HG03108 (cell line): ENCODE results near the gene ADAMTSL4.
"Not testable (repeated sequence)": the region's sequence is repeated elsewhere in the genome, so short reads cannot be mapped to it uniquely, and the experiment has no call there.

Experiments
- ATAC-seq: cut with Tn5 transposase; IDR thresholded peaks from one replicate; pipeline ENCODE4 v1.9.1; 2021; ENCODE audit warnings: moderate library complexity; ENCODE audit not compliant: unreplicated experiment

The ADAMTSL4 gene

DNA sequence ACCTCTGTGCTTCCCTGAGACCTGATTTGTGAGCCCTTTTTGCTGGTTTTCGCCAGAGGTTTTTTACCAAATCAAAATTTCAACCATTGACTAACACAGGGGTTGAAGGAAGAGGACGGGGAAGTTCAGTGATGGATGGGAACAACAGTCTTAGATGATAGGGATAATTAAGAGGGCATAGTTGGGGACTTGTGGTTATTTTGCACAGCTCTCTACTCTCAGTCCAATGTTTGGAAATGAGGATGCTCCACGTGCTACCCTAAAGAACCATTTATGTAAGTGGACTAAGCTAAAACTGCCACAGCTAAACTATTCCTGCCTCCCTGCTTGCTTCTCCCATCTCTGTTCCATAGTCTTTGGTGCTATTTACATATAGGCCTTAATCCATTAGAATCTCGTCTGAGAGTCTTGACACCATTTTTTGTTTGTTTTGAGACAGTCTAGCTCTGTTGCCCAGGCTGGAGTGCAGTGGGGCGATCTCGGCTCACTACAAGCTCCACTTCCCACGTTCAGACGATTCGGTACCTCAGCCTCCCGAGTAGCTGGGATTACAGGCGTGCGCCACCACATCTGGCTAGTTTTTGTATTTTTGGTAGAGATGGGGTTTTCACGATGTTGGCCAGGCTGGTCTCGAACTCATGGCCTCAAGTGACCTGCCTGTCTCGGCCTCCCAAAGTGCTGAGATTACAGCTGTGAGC is 30.9 kb downstream of the ADAMTSL4 start:
- ATAC-seq, result no peak

DNA sequence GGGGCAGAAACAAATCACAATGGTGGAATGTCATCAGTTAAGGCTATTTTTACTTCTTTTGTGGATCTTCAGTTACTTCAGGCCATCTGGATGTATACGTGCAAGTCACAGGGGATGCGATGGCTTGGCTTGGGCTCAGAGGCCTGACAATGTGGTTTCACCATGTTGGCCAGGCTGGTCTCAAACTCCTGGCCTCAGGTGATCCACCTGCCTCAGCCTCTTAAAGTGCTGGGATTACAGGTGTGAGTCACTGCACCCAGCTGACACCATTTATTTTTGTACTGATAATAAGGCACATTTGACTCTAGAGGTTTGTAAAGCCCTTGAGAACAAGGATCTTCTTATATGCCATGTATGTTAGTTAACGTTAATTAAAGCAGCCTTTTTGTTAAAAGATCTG is 31.8 kb downstream of the ADAMTSL4 start:
- ATAC-seq, result not testable (repeated sequence)

DNA sequence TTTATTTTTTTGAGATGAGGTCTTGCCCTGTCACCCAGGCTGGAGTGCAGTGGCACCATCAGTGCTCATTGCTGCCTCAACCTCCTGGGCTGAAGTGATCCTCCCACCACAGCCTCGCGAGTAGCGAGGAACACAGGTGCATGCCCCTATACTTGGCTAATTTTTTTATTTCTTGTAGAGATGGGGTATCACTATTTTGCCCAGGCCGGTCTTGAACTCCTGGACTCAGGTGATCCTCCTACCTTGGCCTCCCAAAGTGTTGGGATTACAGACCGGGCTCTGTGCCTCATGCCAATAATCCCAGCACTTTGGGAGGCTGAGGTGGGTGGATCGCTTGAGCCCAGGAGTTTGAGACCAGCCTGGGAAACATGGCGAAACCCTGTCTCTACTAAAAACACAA is 32.2 kb downstream of the ADAMTSL4 start:
- not testable (repeated sequence) for ATAC-seq

DNA sequence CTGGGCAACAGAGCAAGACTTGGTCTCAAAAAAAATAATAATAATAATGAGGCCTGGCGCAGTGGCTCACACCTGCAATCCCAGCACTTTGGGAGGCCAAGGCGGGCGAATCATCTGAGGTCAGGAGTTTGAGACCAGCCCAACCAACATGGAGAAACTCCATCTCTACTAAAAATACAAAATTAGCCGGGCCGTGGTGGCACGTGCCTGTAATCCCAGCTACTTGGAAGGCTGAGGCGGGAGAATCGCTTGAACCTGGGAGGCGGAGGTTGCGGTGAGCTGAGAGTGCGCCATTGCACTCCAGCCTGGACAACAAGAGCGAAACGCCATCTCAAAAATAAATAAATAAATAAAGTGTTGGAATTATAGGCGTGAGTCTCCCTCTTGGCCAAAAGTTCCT is 32.8 kb downstream of the ADAMTSL4 start:
- ATAC-seq, result not testable (repeated sequence)

DNA sequence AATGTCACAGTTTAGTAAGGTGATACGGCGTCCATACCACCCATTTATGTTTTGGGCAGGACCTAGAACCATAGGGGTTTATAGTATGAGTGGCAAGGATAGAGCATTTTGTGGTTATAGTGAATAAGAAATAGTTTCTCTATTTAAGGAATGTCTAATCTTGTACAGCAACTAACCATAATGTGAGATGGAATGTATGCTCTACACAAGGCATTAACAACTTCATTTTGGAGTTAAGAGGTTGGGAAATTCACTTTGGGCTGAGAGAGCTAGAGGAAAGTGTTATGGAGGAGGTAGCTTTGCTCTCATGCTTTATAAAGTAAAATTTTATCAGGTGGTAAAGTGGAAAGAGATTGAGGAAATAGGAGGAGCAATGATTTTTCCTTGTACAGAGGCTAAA is 33.2 kb downstream of the ADAMTSL4 start:
- no peak for ATAC-seq

DNA sequence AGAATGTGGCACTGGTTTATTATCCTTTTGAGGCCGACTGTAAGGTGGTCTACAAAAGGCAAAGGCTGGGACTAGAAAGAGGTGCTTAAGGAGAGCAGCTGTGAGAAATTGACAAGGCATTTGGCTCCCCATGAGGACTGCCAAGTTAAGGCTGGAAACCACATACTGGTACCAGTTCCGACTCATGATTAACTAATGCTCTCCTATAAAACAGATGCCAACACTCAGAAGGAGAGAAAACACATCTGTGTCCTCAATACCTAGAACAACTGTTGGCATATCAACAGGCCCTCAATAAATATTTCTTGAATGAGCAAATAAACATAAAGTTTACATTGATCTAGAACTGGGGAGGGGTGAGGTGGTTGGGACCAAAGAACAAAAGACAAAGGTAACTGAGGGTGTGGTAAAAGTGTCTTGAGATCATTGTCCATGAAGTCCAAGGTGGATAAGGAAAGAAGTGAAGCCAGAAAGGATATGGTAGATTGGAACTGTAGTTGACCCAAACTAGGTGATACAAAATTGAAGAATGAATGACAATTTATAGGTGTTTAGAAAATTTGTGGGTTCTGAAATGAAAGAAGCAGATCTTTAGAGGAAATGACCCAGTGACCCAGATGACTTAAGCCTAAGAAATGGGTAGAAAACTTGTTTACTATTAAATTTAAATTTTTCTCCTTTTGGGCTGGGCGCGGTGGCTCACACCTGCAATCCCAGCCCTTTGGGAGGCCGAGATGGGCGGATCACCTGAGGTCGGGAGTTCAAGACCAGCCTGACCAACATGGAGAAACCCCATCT is 47.1 kb downstream of the ADAMTSL4 start:
- no peak for ATAC-seq

DNA sequence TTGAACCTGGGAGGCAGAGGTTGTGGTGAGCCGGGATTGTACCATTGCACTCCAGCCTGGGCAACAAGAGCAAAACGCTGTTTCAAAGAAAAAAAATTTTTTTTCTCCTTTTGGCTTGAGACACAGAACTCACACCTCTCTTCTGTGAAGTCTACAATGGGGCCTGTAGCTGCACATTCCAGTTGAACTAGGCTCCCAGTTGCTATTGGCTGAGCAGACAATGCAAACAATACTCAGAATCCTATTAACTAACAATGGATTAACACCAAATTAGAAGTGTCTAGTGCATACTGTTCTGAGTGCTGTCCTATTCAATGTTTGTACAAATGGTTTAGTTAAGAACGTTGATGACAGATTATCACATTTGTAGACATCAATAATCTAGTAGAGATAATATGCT is 47.8 kb downstream of the ADAMTSL4 start:
- no peak for ATAC-seq

DNA sequence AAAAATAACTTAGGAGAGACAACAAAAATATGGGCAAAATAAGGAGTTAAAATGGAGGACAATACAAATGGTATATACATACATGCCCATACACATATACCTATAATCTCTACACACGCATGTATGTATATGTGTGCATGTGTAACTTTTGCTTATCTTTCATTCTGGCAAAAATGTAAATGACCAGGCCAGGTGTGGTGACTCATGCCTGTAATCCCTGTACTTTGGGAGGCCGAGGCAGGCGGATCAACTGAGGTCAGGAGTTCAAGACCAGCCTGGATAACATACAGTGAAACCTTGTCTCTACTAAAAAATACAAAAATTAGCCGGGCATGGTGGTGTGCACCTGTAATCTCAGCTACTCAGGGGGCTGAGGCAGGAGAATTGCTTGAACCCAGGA is 49.1 kb downstream of the ADAMTSL4 start:
- not testable (repeated sequence) for ATAC-seq

DNA sequence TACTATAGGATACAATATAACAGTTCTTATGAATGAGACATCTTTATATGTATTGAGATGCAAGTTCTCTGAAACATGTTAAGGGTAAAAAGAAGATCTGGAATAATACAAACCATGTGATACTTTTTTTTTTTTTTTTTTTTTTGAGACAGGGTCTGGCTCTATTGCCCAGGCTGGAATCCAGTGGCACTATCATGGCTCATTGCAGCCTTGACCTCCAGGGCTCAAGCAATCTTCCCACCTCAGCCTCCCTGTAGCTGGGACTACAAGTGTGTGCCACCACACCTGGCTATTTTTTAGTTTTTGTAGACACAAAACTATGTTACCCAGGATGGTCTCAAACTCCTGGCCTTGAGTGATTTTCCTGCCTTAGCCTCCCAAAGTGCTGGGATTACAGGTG is 52.3 kb downstream of the ADAMTSL4 start:
- no peak for ATAC-seq

DNA sequence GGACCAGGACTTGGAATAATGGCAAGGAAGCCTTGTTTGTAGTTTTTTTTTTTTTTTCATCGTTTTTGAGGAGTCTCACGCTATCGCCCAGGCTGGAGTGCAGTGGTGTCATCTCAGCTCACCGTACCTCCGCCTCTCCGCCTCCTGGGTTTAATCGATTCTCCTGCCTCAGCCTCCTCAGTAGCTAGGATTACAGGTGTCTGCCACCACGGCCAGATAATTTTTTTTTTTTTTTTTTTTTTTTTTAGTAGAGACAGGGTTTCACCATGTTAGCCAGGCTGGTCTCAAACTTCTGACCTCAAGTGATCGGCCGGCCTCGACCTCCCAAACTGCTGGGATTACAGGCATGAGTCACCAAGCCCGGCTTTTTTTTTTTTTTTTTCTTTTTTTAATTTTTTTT is 53.2 kb downstream of the ADAMTSL4 start:
- ATAC-seq, result not testable (repeated sequence)

DNA sequence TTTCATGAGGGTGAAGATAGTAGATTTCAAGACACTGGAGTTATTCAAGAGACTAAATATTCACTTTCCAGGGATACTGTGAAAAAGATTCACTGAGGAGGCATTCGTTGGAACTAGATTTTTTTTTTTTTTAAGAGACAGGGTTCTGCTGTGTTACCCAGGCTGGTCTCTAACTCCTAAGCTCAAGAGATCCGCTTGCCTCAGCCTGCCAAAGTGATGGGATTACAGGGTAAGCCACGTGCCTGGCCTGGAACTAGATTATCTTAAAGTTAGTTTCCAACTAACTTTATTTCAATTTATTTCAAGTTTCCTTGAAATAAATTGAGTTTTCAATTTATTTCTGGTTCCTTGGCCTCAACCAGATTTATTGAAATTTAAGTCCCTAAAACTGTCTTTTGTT is 54.5 kb downstream of the ADAMTSL4 start:
- ATAC-seq, result no peak

DNA sequence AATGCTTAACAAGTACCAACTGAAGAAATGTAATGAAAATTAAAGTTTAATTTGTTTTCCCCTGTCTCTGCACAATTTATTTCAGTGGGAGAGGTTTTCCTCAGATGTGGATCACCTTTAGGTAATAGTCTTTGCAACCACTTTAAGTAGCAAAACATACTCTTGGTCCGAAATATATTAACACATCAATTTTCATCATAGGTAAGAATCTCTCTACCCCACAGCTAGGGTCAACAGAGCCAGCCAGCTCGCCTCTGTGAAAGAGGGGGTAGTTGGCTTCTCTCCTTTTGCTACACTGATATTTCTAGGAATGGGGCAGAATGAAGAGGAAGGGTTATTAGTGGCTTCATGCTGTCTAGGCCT is 55.0 kb downstream of the ADAMTSL4 start:
- no peak for ATAC-seq

DNA sequence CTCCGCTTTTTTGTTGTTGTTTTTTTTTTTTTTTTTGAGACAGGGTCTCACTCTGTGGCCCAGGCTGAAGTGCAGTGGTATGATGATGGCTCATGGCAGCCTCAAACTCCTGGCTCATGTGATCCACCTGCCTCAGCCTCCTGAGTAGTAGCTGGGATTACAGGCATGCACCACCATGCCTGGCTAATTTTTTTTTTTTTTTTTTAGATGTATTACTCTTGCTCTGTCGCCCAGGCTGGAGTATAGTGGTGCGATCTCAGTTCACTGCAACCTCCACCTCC is 56.2 kb downstream of the ADAMTSL4 start:
- ATAC-seq, result not testable (repeated sequence)

DNA sequence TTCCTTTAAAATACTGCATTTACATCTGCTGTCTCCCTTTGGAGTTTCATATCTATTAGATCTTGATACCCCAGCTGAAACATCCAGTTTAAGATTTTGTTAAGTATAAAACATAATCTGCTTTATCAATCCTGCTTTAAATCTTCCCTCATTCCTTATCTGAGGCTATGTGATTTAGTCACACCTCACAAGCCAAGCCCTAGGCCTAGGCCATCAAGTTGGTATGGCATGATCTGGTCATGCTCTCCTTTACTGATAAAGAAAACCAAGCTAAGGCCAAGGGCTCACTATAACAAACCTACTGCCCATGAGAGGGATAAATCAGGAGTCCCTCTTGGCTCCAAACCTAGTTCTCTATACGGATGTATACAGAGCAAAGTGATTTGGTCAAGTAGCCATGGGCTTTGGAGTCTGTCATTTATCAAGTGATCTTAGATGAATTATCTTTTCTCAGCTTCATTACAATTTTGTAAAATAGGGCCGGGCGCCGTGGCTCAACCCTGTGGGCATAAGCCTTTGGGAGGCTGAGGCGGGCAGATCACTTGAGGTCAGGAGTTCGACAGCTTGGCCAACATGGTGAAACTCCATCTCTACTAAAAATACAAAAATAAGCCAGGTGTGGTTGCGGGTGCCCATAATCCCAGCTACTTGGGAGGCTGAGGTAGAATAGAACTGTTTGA is 57.4 kb downstream of the ADAMTSL4 start:
- ATAC-seq, result no peak

DNA sequence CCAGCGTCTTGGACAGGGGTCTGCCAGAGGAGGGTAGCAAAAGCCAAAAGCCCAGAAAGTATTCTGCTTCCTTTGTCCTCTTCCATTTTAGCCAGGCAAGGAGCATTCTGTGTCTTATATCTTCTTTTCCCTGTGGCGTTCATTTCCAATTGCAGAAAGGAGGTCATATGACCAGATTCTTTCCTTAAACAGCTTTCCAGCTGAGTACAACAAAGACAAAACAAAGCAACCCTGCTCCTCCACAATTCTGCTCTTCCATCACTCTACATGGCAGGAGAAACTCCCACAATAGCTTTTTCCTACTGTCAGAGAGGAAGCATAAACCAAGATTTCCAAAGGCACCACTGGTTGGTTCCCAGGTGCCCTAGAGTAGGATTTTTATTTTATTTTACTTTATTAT is 60.5 kb downstream of the ADAMTSL4 start:
- ATAC-seq, result no peak
